ENCODE data around the gene PLCL2. TPM values are rescaled to one million over a fixed set of nuclear protein-coding genes. Genes with fewer than 3 reads are reported as not detected.

PLCL2 gene
- total and polyA plus RNA-seq, 4 donors: 1.0 to 16.7 (median 7.1) TPM

- Histone ChIP-seq H3K27ac (ENCODE audit: low read depth in 1 of 2, low read length in 1 of 2) (no peak overlapping the region), H3K4me3 (no peak overlapping the region), H3K4me1 (ENCODE audit: control insufficient read depth in 5 of 5, insufficient read depth in 5 of 5, low read length in 5 of 5) (peaks cover 0 to 3% (median 0%) of the 10 kb centered on the region in 5 donors), H3K27me3 (ENCODE audit: control insufficient read depth in 3 of 3, insufficient read depth in 3 of 3, low read length in 2 of 3) (no peaks in the 10 kb centered on the region), H3K9ac (ENCODE audit: insufficient read depth in 1 of 2, low read length in 2 of 2) (no peak overlapping the region), H3K9me3 (ENCODE audit: control insufficient read depth in 4 of 4, insufficient read depth in 3 of 4, low read length in 3 of 4) (peaks cover 0 to 3% (median 0%) of the 10 kb centered on the region in 4 donors), H3K36me3 (ENCODE audit: control insufficient read depth in 4 of 4, insufficient read depth in 4 of 4, low read length in 4 of 4) (no peaks in the 10 kb centered on the region)
- DNase-seq (no peak), ATAC-seq (ENCODE audit: insufficient read depth, low FRiP score) (no peak)
- no peak for TF ChIP-seq CTCF (IDR thresholded peaks at IDR 0.05; ENCODE audit: control extremely low read depth, extremely low read depth)
- WGBS, 2 donors: 70 to 89% methylated on average over 3 of the region's 3 CpGs
These were observed 226.8 kb downstream of the PLCL2 start for GRCh38 chr3:17111586-17111985.

- no peaks in the 10 kb centered on the region for H3K27me3 ChIP-seq (ENCODE audit: control insufficient read depth in 3 of 3, insufficient read depth in 3 of 3, low read length in 2 of 3)
- ATAC-seq (ENCODE audit: insufficient read depth, low FRiP score) (no peak), DNase-seq (no peak)
- H3K27ac ChIP-seq (ENCODE audit: low read depth in 1 of 2, low read length in 1 of 2): no peak overlapping the region
- peaks cover 0 to 6% (median 0%) of the 10 kb centered on the region in 4 donors for H3K9me3 ChIP-seq (ENCODE audit: control insufficient read depth in 4 of 4, insufficient read depth in 3 of 4, low read length in 3 of 4)
- H3K4me1 ChIP-seq (ENCODE audit: control insufficient read depth in 5 of 5, insufficient read depth in 5 of 5, low read length in 5 of 5): peaks cover 0 to 3% (median 0%) of the 10 kb centered on the region in 5 donors
- H3K4me3 ChIP-seq: no peak overlapping the region
- TF ChIP-seq CTCF (IDR thresholded peaks at IDR 0.05; ENCODE audit: control extremely low read depth, extremely low read depth): no peak
- no peaks in the 10 kb centered on the region for H3K36me3 ChIP-seq (ENCODE audit: control insufficient read depth in 4 of 4, insufficient read depth in 4 of 4, low read length in 4 of 4)
- no peak overlapping the region for H3K9ac ChIP-seq (ENCODE audit: insufficient read depth in 1 of 2, low read length in 2 of 2)
- WGBS, 2 donors: 93 to 97% methylated on average over 3 of the region's 3 CpGs
These were observed 230.4 kb downstream of the PLCL2 start for GRCh38 chr3:17115186-17115585.

- peak in 1 of 3 donors; percentile 15 for DNase-seq
- WGBS, 2 donors: 76 to 83% methylated on average over 8 of the region's 8 CpGs
These were observed 231.3 kb downstream of the PLCL2 start for GRCh38 chr3:17116007-17116600.

More at GRCh38 chr3:17116007-17116600, 231.3 kb downstream of the PLCL2 start:
- H3K27me3 ChIP-seq (ENCODE audit: control insufficient read depth in 3 of 3, insufficient read depth in 3 of 3, low read length in 2 of 3): no peaks in the 10 kb centered on the region
- H3K36me3 ChIP-seq (ENCODE audit: control insufficient read depth in 4 of 4, insufficient read depth in 4 of 4, low read length in 4 of 4): no peaks in the 10 kb centered on the region
- ATAC-seq (ENCODE audit: insufficient read depth, low FRiP score): no peak
- H3K4me1 ChIP-seq (ENCODE audit: control insufficient read depth in 5 of 5, insufficient read depth in 5 of 5, low read length in 5 of 5): peaks cover 0 to 3% (median 0%) of the 10 kb centered on the region in 5 donors
- H3K9ac ChIP-seq (ENCODE audit: insufficient read depth in 1 of 2, low read length in 2 of 2): no peak overlapping the region
- no peak overlapping the region for H3K4me3 ChIP-seq
- H3K27ac ChIP-seq (ENCODE audit: low read depth in 1 of 2, low read length in 1 of 2): no peak overlapping the region
- H3K9me3 ChIP-seq (ENCODE audit: control insufficient read depth in 4 of 4, insufficient read depth in 3 of 4, low read length in 3 of 4): peaks cover 0 to 8% (median 0%) of the 10 kb centered on the region in 4 donors
- no peak for TF ChIP-seq CTCF (IDR thresholded peaks at IDR 0.05; ENCODE audit: control extremely low read depth, extremely low read depth)
